Measurements from ENCODE around the gene EMSY. TPM values are rescaled to one million over a fixed set of nuclear protein-coding genes. Genes with fewer than 3 reads are reported as not detected.

Gene EMSY
- total RNA-seq, 4 donors from 2014 or later, result 18.8 to 43.6 (median 19.9) TPM

- Histone ChIP-seq H3K9me3 (no peaks in the 10 kb centered on the region), H3K4me1 (no peaks in the 10 kb centered on the region), H3K36me3 (peaks cover 0 to 43% of the 10 kb centered on the region in 2 donors), H3K27me3 (no peaks in the 10 kb centered on the region), H3K4me3 (no peak overlapping the region), H3K27ac (no peak overlapping the region)
- ATAC-seq (no peak), DNase-seq (no peak)
- in situ Hi-C loops (cut with MboI; ENCODE audit: low sequenced_read_pairs in 4 of 4), result no loop called here
- intact Hi-C loops (cut with DNase I; ENCODE audit: low total_unique reads), result no loop called here
- no peak for TF ChIP-seq POLR2A (IDR thresholded peaks at IDR 0.05)
- TF ChIP-seq CTCF (IDR thresholded peaks at IDR 0.05 in 4 of 5, conservative IDR thresholded peaks at IDR 0.05 in 1 of 5), result no peak
These were observed 8.4 kb downstream of the EMSY start for GRCh38 chr11:76453248-76453647.

- Histone ChIP-seq H3K36me3 (peaks cover 0 to 44% of the 10 kb centered on the region in 2 donors), H3K9me3 (no peaks in the 10 kb centered on the region), H3K27ac (no peak overlapping the region), H3K4me3 (no peak overlapping the region), H3K27me3 (no peaks in the 10 kb centered on the region), H3K4me1 (no peaks in the 10 kb centered on the region)
- in situ Hi-C loops (cut with MboI; ENCODE audit: low sequenced_read_pairs in 4 of 4), result no loop called here
- ATAC-seq (no peak), DNase-seq (no peak)
- TF ChIP-seq POLR2A (IDR thresholded peaks at IDR 0.05) (no peak), CTCF (IDR thresholded peaks at IDR 0.05 in 4 of 5, conservative IDR thresholded peaks at IDR 0.05 in 1 of 5) (no peak)
- intact Hi-C loops (cut with DNase I; ENCODE audit: low total_unique reads), result no loop called here
These were observed 10.5 kb downstream of the EMSY start for GRCh38 chr11:76455331-76455730.

- in situ Hi-C loops (cut with MboI; ENCODE audit: low sequenced_read_pairs in 4 of 4), result no loop called here
- no peak for ATAC-seq
- TF ChIP-seq POLR2A (IDR thresholded peaks at IDR 0.05) (no peak), CTCF (IDR thresholded peaks at IDR 0.05 in 4 of 5, conservative IDR thresholded peaks at IDR 0.05 in 1 of 5) (no peak)
- peaks cover 0 to 44% of the 10 kb centered on the region in 2 donors for H3K36me3 ChIP-seq
- no peak for DNase-seq
- H3K27ac ChIP-seq, result no peak overlapping the region
- no peaks in the 10 kb centered on the region for H3K4me1 ChIP-seq
- H3K4me3 ChIP-seq, result no peak overlapping the region
- intact Hi-C loops (cut with DNase I; ENCODE audit: low total_unique reads), result no loop called here
- no peaks in the 10 kb centered on the region for H3K9me3 ChIP-seq
- no peaks in the 10 kb centered on the region for H3K27me3 ChIP-seq
These were observed 11.1 kb downstream of the EMSY start for GRCh38 chr11:76455931-76456330.

GRCh38 chr11:76456571-76456970, 11.8 kb downstream of the EMSY start:
- DNase-seq (no peak), ATAC-seq (no peak)
- in situ Hi-C loops (cut with MboI; ENCODE audit: low sequenced_read_pairs in 4 of 4), result no loop called here
- Histone ChIP-seq H3K36me3 (peaks cover 0 to 44% of the 10 kb centered on the region in 2 donors), H3K4me1 (no peaks in the 10 kb centered on the region), H3K27me3 (no peaks in the 10 kb centered on the region), H3K4me3 (no peak overlapping the region), H3K27ac (no peak overlapping the region), H3K9me3 (no peaks in the 10 kb centered on the region)
- intact Hi-C loops (cut with DNase I; ENCODE audit: low total_unique reads), result no loop called here
- TF ChIP-seq CTCF (IDR thresholded peaks at IDR 0.05 in 4 of 5, conservative IDR thresholded peaks at IDR 0.05 in 1 of 5) (no peak), POLR2A (IDR thresholded peaks at IDR 0.05) (no peak)

GRCh38 chr11:76459299-76459698, 14.5 kb downstream of the EMSY start:
- TF ChIP-seq POLR2A (IDR thresholded peaks at IDR 0.05) (no peak), CTCF (IDR thresholded peaks at IDR 0.05 in 4 of 5, conservative IDR thresholded peaks at IDR 0.05 in 1 of 5) (peak in 3 of 5 experiments; percentile 8 to 41 (median 13))
- no peak for ATAC-seq
- intact Hi-C loops (cut with DNase I; ENCODE audit: low total_unique reads), result no loop called here
- DNase-seq, result no peak
- in situ Hi-C loops (cut with MboI; ENCODE audit: low sequenced_read_pairs in 4 of 4), result no loop called here
- Histone ChIP-seq H3K36me3 (peaks cover 0 to 23% of the 10 kb centered on the region in 2 donors), H3K4me1 (no peaks in the 10 kb centered on the region), H3K9me3 (no peaks in the 10 kb centered on the region), H3K4me3 (no peak overlapping the region), H3K27ac (no peak overlapping the region), H3K27me3 (no peaks in the 10 kb centered on the region)

Measured in gastrocnemius medialis (tissue), 4 donors.